ENCODE measurements around the gene GRB2. TPM values are rescaled to one million over a fixed set of nuclear protein-coding genes. Genes with fewer than 3 reads are reported as not detected.
A peak's percentile ranks its signal among the peaks of the same experiment; 100 is the strongest.

Gene GRB2
- total RNA-seq, 1 donor from 2014 or later = 59.1 TPM

GRCh38 chr17:75411328-75412067 lies 6.0 kb upstream of the GRB2 start:
- H3K27me3 Mint-ChIP-seq (ENCODE audit: unreplicated experiment) = peaks cover 34% of the 10 kb centered on the region
- DNase-seq (ENCODE audit: extremely low spot score, unreplicated experiment) = no peak
- no peak overlapping the region for H3K4me3 Mint-ChIP-seq (ENCODE audit: unreplicated experiment)
- no peak overlapping the region for H3K27ac Mint-ChIP-seq (ENCODE audit: unreplicated experiment)
- H3K9me3 Mint-ChIP-seq (ENCODE audit: unreplicated experiment) = no peaks in the 10 kb centered on the region
- H3K4me1 Mint-ChIP-seq (ENCODE audit: unreplicated experiment) = peaks cover 12% of the 10 kb centered on the region
- no peak for TF ChIP-seq CTCF (IDR thresholded peaks at IDR 0.05)
- no peaks in the 10 kb centered on the region for H3K36me3 Mint-ChIP-seq (ENCODE audit: unreplicated experiment)

- peaks cover 20% of the 10 kb centered on the region for H3K4me1 Mint-ChIP-seq (ENCODE audit: unreplicated experiment)
- no peaks in the 10 kb centered on the region for H3K9me3 Mint-ChIP-seq (ENCODE audit: unreplicated experiment)
- no peaks in the 10 kb centered on the region for H3K36me3 Mint-ChIP-seq (ENCODE audit: unreplicated experiment)
- DNase-seq (ENCODE audit: extremely low spot score, unreplicated experiment) = no peak
- H3K4me3 Mint-ChIP-seq (ENCODE audit: unreplicated experiment) = no peak overlapping the region
- H3K27ac Mint-ChIP-seq (ENCODE audit: unreplicated experiment) = no peak overlapping the region
- no peak for TF ChIP-seq CTCF (IDR thresholded peaks at IDR 0.05)
- H3K27me3 Mint-ChIP-seq (ENCODE audit: unreplicated experiment) = peaks cover 23% of the 10 kb centered on the region
Measured at GRCh38 chr17:75410141-75410540, 4.7 kb upstream of the GRB2 start.

- Mint-ChIP-seq H3K4me1 (ENCODE audit: unreplicated experiment) (peaks cover 31% of the 10 kb centered on the region), H3K4me3 (ENCODE audit: unreplicated experiment) (no peak overlapping the region), H3K9me3 (ENCODE audit: unreplicated experiment) (no peaks in the 10 kb centered on the region), H3K27ac (ENCODE audit: unreplicated experiment) (no peak overlapping the region), H3K27me3 (ENCODE audit: unreplicated experiment) (peaks cover 14% of the 10 kb centered on the region), H3K36me3 (ENCODE audit: unreplicated experiment) (no peaks in the 10 kb centered on the region)
- TF ChIP-seq CTCF (IDR thresholded peaks at IDR 0.05) = no peak
- no peak for DNase-seq (ENCODE audit: extremely low spot score, unreplicated experiment)
Measured at GRCh38 chr17:75407655-75408352, 2.3 kb upstream of the GRB2 start.

GRCh38 chr17:75406222-75406615 lies 741 bp upstream of the GRB2 start:
- Mint-ChIP-seq H3K4me1 (ENCODE audit: unreplicated experiment) (peaks cover 24% of the 10 kb centered on the region), H3K27ac (ENCODE audit: unreplicated experiment) (peak overlapping the region; percentile 1), H3K27me3 (ENCODE audit: unreplicated experiment) (peaks cover 14% of the 10 kb centered on the region), H3K4me3 (ENCODE audit: unreplicated experiment) (peak overlapping the region; percentile 92), H3K36me3 (ENCODE audit: unreplicated experiment) (no peaks in the 10 kb centered on the region), H3K9me3 (ENCODE audit: unreplicated experiment) (no peaks in the 10 kb centered on the region)
- no peak for TF ChIP-seq CTCF (IDR thresholded peaks at IDR 0.05)
- no peak for DNase-seq (ENCODE audit: extremely low spot score, unreplicated experiment)

GRCh38 chr17:75404731-75405364 lies 630 bp downstream of the GRB2 start:
- peak overlapping the region; percentile 90 for H3K27ac Mint-ChIP-seq (ENCODE audit: unreplicated experiment)
- no peaks in the 10 kb centered on the region for H3K36me3 Mint-ChIP-seq (ENCODE audit: unreplicated experiment)
- TF ChIP-seq CTCF (IDR thresholded peaks at IDR 0.05) = no peak
- no peaks in the 10 kb centered on the region for H3K9me3 Mint-ChIP-seq (ENCODE audit: unreplicated experiment)
- peaks cover 10% of the 10 kb centered on the region for H3K27me3 Mint-ChIP-seq (ENCODE audit: unreplicated experiment)
- peak overlapping the region; percentile 92 for H3K4me3 Mint-ChIP-seq (ENCODE audit: unreplicated experiment)
- H3K4me1 Mint-ChIP-seq (ENCODE audit: unreplicated experiment) = peaks cover 26% of the 10 kb centered on the region
- DNase-seq (ENCODE audit: extremely low spot score, unreplicated experiment) = peak; percentile 87

All from osteocyte (in vitro differentiated cells).